IMR-90 (cell line): Measurements from ENCODE around the gene PAK4. TPM values are rescaled to one million over a fixed set of nuclear protein-coding genes. Genes with fewer than 3 reads are reported as not detected.
"Not testable (repeated sequence)": the region's sequence is repeated elsewhere in the genome, so short reads cannot be mapped to it uniquely, and the experiment has no call there.

Experiments used
- ATAC-seq: fragments of 200-7000 bp; cut with Tn5 transposase; 2 replicates; pipeline ENCODE4 v1.9.1; 2020; ENCODE audit warnings: low read depth, mild to moderate bottlenecking, moderate library complexity
- BruUV-seq: library from RNA; stranded (reverse); fragments of 400-500 nt; replicated peaks from 2 replicates; lab custom pipeline; 2021; lab: Mats Ljungman, UMichigan
- CTCF ChIA-PET: fragments of 300-600 bp; formaldehyde crosslinking; extraction: SDS; loops from one replicate; lab custom pipeline; 2021; ENCODE audit warnings: antibody characterized with exemption; lab: Yijun Ruan, JAX
- POLR2A ChIA-PET: fragments of 300-600 bp; sonication (Branson Sonifier 250); formaldehyde crosslinking; loops from one replicate; lab custom pipeline; 2022; ENCODE audit warnings: antibody characterized with exemption; ENCODE audit not compliant: unreplicated experiment; lab: Charles Lee
- DNase-seq: peaks from one replicate; pipeline ENCODE4 v3.0.0; 2013
- H2AFZ ChIP-seq: replicated peaks from 2 replicates; pipeline ENCODE3; 2013; ENCODE audit warnings: low read length, mild to moderate bottlenecking; ENCODE audit not compliant: poor library complexity
- H2AK5ac ChIP-seq: 2 replicates; pipeline ENCODE4 v1.6.1; 2013; ENCODE audit warnings: low read depth, low read length, inconsistent platforms
- H2AK9ac ChIP-seq: replicated peaks from 2 replicates; pipeline ENCODE3; 2013; ENCODE audit warnings: mild to moderate bottlenecking, low read depth, low read length, moderate library complexity; ENCODE audit not compliant: poor library complexity
- H2BK120ac ChIP-seq: 2 replicates; pipeline ENCODE4 v1.6.1; 2013; ENCODE audit warnings: low read depth, low read length, inconsistent platforms
- H2BK15ac ChIP-seq: 3 replicates; pipeline ENCODE4 v1.6.1; 2013; ENCODE audit warnings: low read depth, low read length, inconsistent platforms
- H2BK20ac ChIP-seq: 2 replicates; pipeline ENCODE4 v1.6.1; 2013; ENCODE audit warnings: low read depth, mild to moderate bottlenecking, inconsistent platforms, low read length, moderate library complexity
- H2BK5ac ChIP-seq: 2 replicates; pipeline ENCODE4 v1.6.1; 2013; ENCODE audit warnings: mild to moderate bottlenecking, low read depth, low read length, inconsistent platforms; ENCODE audit not compliant: poor library complexity, severe bottlenecking
- H3K14ac ChIP-seq: replicated peaks from 2 replicates; pipeline ENCODE4 v1.6.1; 2013; ENCODE audit warnings: low read depth, low read length, inconsistent platforms
- H3K18ac ChIP-seq: 2 replicates; pipeline ENCODE4 v1.6.1; 2013; ENCODE audit warnings: low read depth, low read length, control low read depth
- H3K23ac ChIP-seq: 2 replicates; pipeline ENCODE4 v1.6.1; 2013; ENCODE audit warnings: low read depth, low read length, inconsistent platforms
- H3K27ac ChIP-seq: 2 replicates; pipeline ENCODE4 v1.5.1; 2013; ENCODE audit warnings: mild to moderate bottlenecking, control low read depth, low read length; ENCODE audit not compliant: insufficient read depth
- H3K27me3 ChIP-seq: 2 replicates; pipeline ENCODE4 v1.6.1; 2013; ENCODE audit warnings: low read length; ENCODE audit not compliant: control insufficient read depth, insufficient read depth
- H3K36me3 ChIP-seq: 2 replicates; pipeline ENCODE4 v1.6.1; 2013; ENCODE audit warnings: low read length, mixed read lengths; ENCODE audit not compliant: control insufficient read depth, insufficient read depth
- H3K4ac ChIP-seq: 2 replicates; pipeline ENCODE4 v1.6.1; 2013; ENCODE audit warnings: low read depth, low read length, inconsistent platforms
- H3K4me1 ChIP-seq: 2 replicates; pipeline ENCODE4 v1.6.1; 2013; ENCODE audit warnings: low read length, mixed read lengths; ENCODE audit not compliant: control insufficient read depth, insufficient read depth
- H3K4me2 ChIP-seq: 2 replicates; pipeline ENCODE4 v1.6.1; 2013; ENCODE audit warnings: low read depth, mild to moderate bottlenecking, control low read depth, low read length, moderate library complexity
- H3K4me3 ChIP-seq: 2 replicates; pipeline ENCODE4 v1.5.1; 2013; ENCODE audit warnings: low read depth, mild to moderate bottlenecking, control low read depth, low read length, moderate library complexity; ENCODE audit not compliant: insufficient read depth
- H3K56ac ChIP-seq: 2 replicates; pipeline ENCODE4 v1.6.1; 2013; ENCODE audit warnings: low read length, inconsistent platforms; ENCODE audit not compliant: insufficient read depth; ENCODE audit errors: extremely low read depth
- H3K79me1 ChIP-seq, 2 experiments: 2 replicates each; pipeline ENCODE4 v1.6.1; 2013; ENCODE audit warnings: low read length in 2 of 2, inconsistent platforms in 1 of 2, low read depth in 1 of 2
- H3K9ac ChIP-seq: 2 replicates; pipeline ENCODE4 v1.6.1; 2013; ENCODE audit warnings: low read depth, low read length, control low read depth
- H3K9me1 ChIP-seq: 2 replicates; pipeline ENCODE4 v1.6.1; 2013; ENCODE audit warnings: low read length, inconsistent platforms; ENCODE audit not compliant: insufficient read depth
- H3K9me3 ChIP-seq: 2 replicates; pipeline ENCODE4 v1.6.1; 2013; ENCODE audit warnings: low read length; ENCODE audit not compliant: control insufficient read depth, insufficient read depth
- H4K20me1 ChIP-seq: 2 replicates; pipeline ENCODE4 v1.6.1; 2013; ENCODE audit warnings: low read length, inconsistent platforms; ENCODE audit not compliant: insufficient read depth
- H4K5ac ChIP-seq: 2 replicates; pipeline ENCODE4 v1.6.1; 2013; ENCODE audit warnings: mild to moderate bottlenecking, low read depth, low read length, control low read depth
- H4K8ac ChIP-seq, 2 experiments: 2 replicates each; pipeline ENCODE4 v1.6.1; 2013; ENCODE audit warnings: low read depth in 2 of 2, low read length in 2 of 2, control low read depth in 1 of 2, inconsistent platforms in 1 of 2
- H4K91ac ChIP-seq: 2 replicates; pipeline ENCODE4 v1.6.1; 2013; ENCODE audit warnings: low read depth, low read length, inconsistent platforms; ENCODE audit not compliant: insufficient read depth
- USF2 ChIP-seq: fragments of 150-350 bp; IDR thresholded peaks from 2 replicates; pipeline ENCODE4 v1.6.1; 2017; ENCODE audit warnings: mild to moderate bottlenecking, antibody characterized with exemption, low read length, low read depth
- WGBS, 2 experiments: methylation state at CpG; one replicate each; pipeline versions ENCODE4 v1.1.5 to v1.1.7; 2013; ENCODE audit warnings: missing lambda C conversion rate in 2 of 2; ENCODE audit not compliant: insufficient read length in 1 of 2; ENCODE audit errors: extremely low coverage in 2 of 2; 5-methylcytosine and 5-hydroxymethylcytosine counted together
- dilution Hi-C: fragments of 300-500 bp; cut with HindIII; formaldehyde crosslinking; loops from one replicate; pipeline ENCODE4 v1.14.3; 2018; ENCODE audit warnings: low sequenced_read_pairs; ENCODE audit not compliant: unreplicated experiment
- in situ Hi-C: fragments of 300-500 bp; cut with MboI; formaldehyde crosslinking; loops from 3 replicates; pipeline ENCODE4 v1.14.3; 2019; ENCODE audit warnings: low sequenced_read_pairs, inconsistent platforms, mixed read lengths
- intact Hi-C: fragments of 100-400 bp; cut with micrococcal nuclease; formaldehyde crosslinking; loops from 2 replicates; pipeline ENCODE4 v1.10.0; 2022
- polyA plus RNA-seq, 3 experiments: library from polyadenylated mRNA; depleted of rRNA; stranded (reverse); fragments of >200 nt; gene quantifications; 2 replicates each; pipeline ENCODE4 v1.2.3, GENCODE V29; 2012; ENCODE audit warnings: low replicate concordance in 1 of 3
- total RNA-seq: library from RNA; depleted of rRNA; stranded (reverse); fragments of >200 nt; gene quantifications from 2 replicates; pipeline ENCODE4 v1.2.3, GENCODE V29; 2012

The PAK4 gene
- total and polyA plus RNA-seq, 2 of the 4 experiments (the other 2 are of a cell fraction) = 2.0 to 27.2 TPM

DNA sequence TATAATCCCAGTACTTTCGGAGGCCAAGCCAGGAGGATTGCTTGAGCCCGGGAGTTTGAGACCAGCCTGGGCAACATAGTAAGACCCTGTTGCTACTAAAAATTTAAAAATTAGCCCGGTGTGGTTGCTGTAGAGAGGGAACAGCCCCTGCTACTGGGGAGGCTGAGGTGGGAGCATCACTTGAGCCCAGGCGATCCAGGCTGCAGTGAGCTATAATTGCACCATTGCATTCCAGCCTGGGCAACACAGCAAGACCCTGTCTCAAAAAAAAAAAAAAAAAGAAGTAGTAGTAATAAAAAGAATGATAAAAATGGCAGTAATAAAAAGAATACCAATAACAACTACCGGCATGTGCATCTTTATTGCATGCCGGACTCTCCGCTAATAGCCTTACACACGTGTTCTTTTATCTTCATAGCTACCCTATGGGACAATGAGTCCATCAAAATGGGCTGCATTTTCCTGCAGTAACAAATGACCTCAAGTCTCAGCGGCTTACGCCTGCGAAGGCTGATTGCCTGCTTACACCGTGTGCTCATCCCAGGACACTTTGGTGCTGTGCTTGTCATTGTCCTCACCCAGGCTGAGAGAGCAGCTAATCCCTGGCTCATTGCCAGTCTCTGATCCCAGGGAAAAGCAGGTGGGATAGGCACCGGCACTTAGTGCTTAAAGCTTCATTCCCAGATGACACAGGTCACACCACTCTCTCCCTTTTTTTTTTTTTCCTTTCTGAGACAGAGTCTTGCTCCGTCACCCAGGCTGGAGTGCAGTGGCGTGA, 92.8 kb downstream of the PAK4 start (continued):
- no peak for TF ChIP-seq USF2

GRCh38 chr19:39219108-39219507, 93.5 kb downstream of the PAK4 start:
- H2AK5ac ChIP-seq, H2BK5ac ChIP-seq, CTCF ChIA-PET, H2BK120ac ChIP-seq, H3K9ac ChIP-seq, H3K18ac ChIP-seq, H3K4me1 ChIP-seq, dilution Hi-C loops, H3K4me2 ChIP-seq, H3K9me3 ChIP-seq, ATAC-seq, H3K9me1 ChIP-seq, H3K27ac ChIP-seq, H3K23ac ChIP-seq, H3K14ac ChIP-seq, DNase-seq, H2AK9ac ChIP-seq, H4K20me1 ChIP-seq, BruUV-seq, H4K8ac ChIP-seq, H2AFZ ChIP-seq, H3K36me3 ChIP-seq, H4K5ac ChIP-seq, H2BK20ac ChIP-seq, H3K79me1 ChIP-seq, H4K91ac ChIP-seq, H3K4ac ChIP-seq, H3K4me3 ChIP-seq, H2BK15ac ChIP-seq, POLR2A ChIA-PET, H3K56ac ChIP-seq: not testable (repeated sequence)
- H3K27me3 ChIP-seq = peaks cover 18% of the 10 kb centered on the region
- in situ Hi-C loops (loop anchor here (25.0 kb wide), 1 partner anchor 757 kb away; no protein-coding TSS in a partner anchor), intact Hi-C loops (loop anchor here (10.0 kb wide), 1 partner anchor 66 kb away; no protein-coding TSS in a partner anchor)
- no CpG with 5 or more reads among the region's 10 CpGs for WGBS, 2 experiments
